H1 (cell line): ENCODE measurements around the gene PDCD2. TPM values are rescaled to one million over a fixed set of nuclear protein-coding genes. Genes with fewer than 3 reads are reported as not detected.

ENCODE experiments used
- CTCF ChIA-PET: fragments of 300-600 bp; sonication (Branson Sonifier 250); formaldehyde crosslinking; loops from one replicate; lab custom pipeline; 2021; ENCODE audit not compliant: partially characterized antibody; lab: Charles Lee
- POLR2A ChIA-PET: fragments of 300-600 bp; sonication (Branson Sonifier 250); formaldehyde crosslinking; loops from one replicate; lab custom pipeline; 2021; ENCODE audit warnings: inconsistent platforms; ENCODE audit not compliant: partially characterized antibody; lab: Charles Lee
- DNase-seq, 2 experiments: peaks; one replicate each; pipeline versions ENCODE4 v3.0.0 to v3.0.0-alpha.2; 2010 to 2022; ENCODE audit warnings: low spot score in 2 of 2, low read depth in 1 of 2, mixed read lengths in 1 of 2
- FAIRE-seq: peaks from 2 replicates; lab custom pipeline; 2011; peaks lifted over from hg19 to GRCh38; lab: Jason Lieb, UNC
- H2AFZ ChIP-seq: 2 replicates; pipeline ENCODE4 v1.8.1; 2012; ENCODE audit warnings: low read length, inconsistent platforms
- H2AK5ac ChIP-seq: 2 replicates; pipeline ENCODE4 v1.6.1; 2013; ENCODE audit warnings: low read depth, low read length
- H2BK120ac ChIP-seq: replicated peaks from 2 replicates; pipeline ENCODE3; 2013; ENCODE audit warnings: low read depth, low read length, inconsistent platforms
- H2BK12ac ChIP-seq: 2 replicates; pipeline ENCODE4 v1.6.1; 2013; ENCODE audit warnings: low read depth, low read length
- H2BK15ac ChIP-seq: 2 replicates; pipeline ENCODE4 v1.6.1; 2013; ENCODE audit warnings: low read length
- H2BK20ac ChIP-seq: 2 replicates; pipeline ENCODE4 v1.6.1; 2013; ENCODE audit warnings: low read length
- H2BK5ac ChIP-seq: 2 replicates; pipeline ENCODE4 v1.6.1; 2013; ENCODE audit warnings: low read depth, low read length
- H3K14ac ChIP-seq: 2 replicates; pipeline ENCODE4 v1.6.1; 2013; ENCODE audit warnings: inconsistent platforms; ENCODE audit not compliant: insufficient read length
- H3K18ac ChIP-seq: 2 replicates; pipeline ENCODE4 v1.6.1; 2013; ENCODE audit warnings: low read length; ENCODE audit errors: extremely low read depth
- H3K23ac ChIP-seq: 2 replicates; pipeline ENCODE4 v1.6.1; 2013; ENCODE audit warnings: inconsistent platforms; ENCODE audit not compliant: insufficient read length
- H3K23me2 ChIP-seq: 2 replicates; pipeline ENCODE4 v1.6.1; 2013; ENCODE audit warnings: low read depth, low read length
- H3K27ac ChIP-seq: 2 replicates; pipeline ENCODE4 v1.6.1; 2011; ENCODE audit warnings: low read depth, low read length, inconsistent platforms
- H3K27me3 ChIP-seq, 4 experiments: replicated peaks in 1 of 4; 1 replicate in 1 of 4; 2 replicates in 3 of 4; pipeline versions ENCODE4 v1.6.1 to v1.8.1; 2011 to 2013; ENCODE audit warnings: low read length in 3 of 4, mild to moderate bottlenecking in 3 of 4, inconsistent platforms in 2 of 4, mixed read lengths in 2 of 4, moderate library complexity in 1 of 4; ENCODE audit not compliant: control insufficient read depth in 3 of 4, insufficient read depth in 3 of 4; ENCODE audit errors: extremely low read depth in 1 of 4
- H3K36me3 ChIP-seq, 4 experiments: 2 replicates each; pipeline versions ENCODE4 v1.6.1 to v1.8.1; 2011 to 2013; ENCODE audit warnings: mild to moderate bottlenecking in 4 of 4, low read length in 3 of 4, moderate library complexity in 2 of 4, control low read depth in 1 of 4, inconsistent platforms in 1 of 4; ENCODE audit not compliant: insufficient read depth in 4 of 4, control insufficient read depth in 2 of 4
- H3K4ac ChIP-seq: replicated peaks from 2 replicates; pipeline ENCODE3; 2013; ENCODE audit warnings: low read length, low read depth, mixed read lengths, inconsistent platforms; ENCODE audit not compliant: insufficient read length
- H3K4me1 ChIP-seq, 4 experiments: replicated peaks in 1 of 4; 1 replicate in 1 of 4; 2 replicates in 3 of 4; pipeline versions ENCODE4 v1.6.1 to v1.8.1; 2011 to 2013; ENCODE audit warnings: low read length in 3 of 4, inconsistent platforms in 2 of 4, mixed read lengths in 1 of 4; ENCODE audit not compliant: insufficient read depth in 4 of 4, control insufficient read depth in 3 of 4
- H3K4me2 ChIP-seq, 2 experiments: 2 replicates each; pipeline versions ENCODE4 v1.6.1 to v1.8.1; 2011 to 2013; ENCODE audit warnings: low read depth in 2 of 2, low read length in 2 of 2, control low read depth in 1 of 2, inconsistent platforms in 1 of 2, mild to moderate bottlenecking in 1 of 2; ENCODE audit not compliant: insufficient read depth in 1 of 2
- H3K4me3 ChIP-seq, 4 experiments: fragments of 200-600, 300-600 bp in 1 of 4; sonication (generic), shearing (Covaris generic), sonication (Bioruptor Twin) in 1 of 4; 2 replicates each; pipeline versions ENCODE4 v1.5.1 to v1.8.1; 2011 to 2016; ENCODE audit warnings: low read length in 4 of 4, low read depth in 3 of 4, control low read depth in 2 of 4, inconsistent platforms in 2 of 4, mild to moderate bottlenecking in 2 of 4, mixed read lengths in 1 of 4, moderate library complexity in 1 of 4; ENCODE audit not compliant: insufficient read depth in 2 of 4; ENCODE audit errors: extremely low read depth in 1 of 4
- H3K56ac ChIP-seq: replicated peaks from 2 replicates; pipeline ENCODE3; 2013; ENCODE audit warnings: low read depth, mild to moderate bottlenecking, mixed read lengths, low read length, inconsistent platforms; ENCODE audit not compliant: insufficient read length
- H3K79me1 ChIP-seq: 2 replicates; pipeline ENCODE4 v1.6.1; 2013; ENCODE audit warnings: low read depth, low read length, control low read depth
- H3K79me2 ChIP-seq, 2 experiments: 2 replicates each; pipeline versions ENCODE4 v1.6.1 to v1.8.1; 2012 to 2013; ENCODE audit warnings: low read length in 2 of 2, mild to moderate bottlenecking in 2 of 2, inconsistent platforms in 1 of 2; ENCODE audit not compliant: insufficient read depth in 2 of 2, control insufficient read depth in 1 of 2
- H3K9ac ChIP-seq, 4 experiments: replicated peaks in 1 of 4; 1 replicate in 1 of 4; 2 replicates in 3 of 4; pipeline versions ENCODE4 v1.6.1 to v1.8.1; 2011 to 2013; ENCODE audit warnings: low read depth in 3 of 4, low read length in 3 of 4, control low read depth in 2 of 4, mild to moderate bottlenecking in 2 of 4, moderate library complexity in 2 of 4, inconsistent platforms in 1 of 4; ENCODE audit errors: extremely low read depth in 1 of 4
- H3K9me3 ChIP-seq, 2 experiments: 2 replicates each; pipeline versions ENCODE4 v1.6.1 to v1.8.1; 2012 to 2013; ENCODE audit warnings: mild to moderate bottlenecking in 2 of 2, moderate library complexity in 2 of 2, control low read depth in 1 of 2, inconsistent platforms in 1 of 2, low read depth in 1 of 2, low read length in 1 of 2, mixed read lengths in 1 of 2; ENCODE audit not compliant: insufficient read depth in 2 of 2
- H4K20me1 ChIP-seq, 2 experiments: replicated peaks in 1 of 2; 2 replicates each; pipeline versions ENCODE3 to v1.8.1; 2011 to 2013; ENCODE audit warnings: inconsistent platforms in 2 of 2, low read length in 2 of 2, mild to moderate bottlenecking in 1 of 2; ENCODE audit not compliant: insufficient read depth in 2 of 2, control insufficient read depth in 1 of 2
- H4K5ac ChIP-seq: 2 replicates; pipeline ENCODE4 v1.6.1; 2013; ENCODE audit warnings: low read length, low read depth, mixed read lengths, inconsistent platforms; ENCODE audit not compliant: insufficient read length
- H4K8ac ChIP-seq: 2 replicates; pipeline ENCODE4 v1.8.0; 2013; ENCODE audit warnings: mild to moderate bottlenecking, moderate library complexity, low read length, inconsistent platforms; ENCODE audit not compliant: insufficient read depth; ENCODE audit errors: extremely low read depth
- H4K91ac ChIP-seq: replicated peaks from 2 replicates; pipeline ENCODE3; 2013; ENCODE audit warnings: low read length, mixed read lengths, inconsistent platforms; ENCODE audit not compliant: insufficient read length
- ATF2 ChIP-seq: IDR thresholded peaks from 2 replicates; pipeline ENCODE4 v1.6.1; 2012; ENCODE audit warnings: low read length, inconsistent platforms
- ATF3 ChIP-seq: IDR thresholded peaks from 2 replicates; pipeline ENCODE4 v1.6.1; 2011; ENCODE audit warnings: low read depth, mild to moderate bottlenecking, low read length; ENCODE audit not compliant: insufficient read depth
- BCL11A ChIP-seq, 2 experiments: IDR thresholded peaks; one replicate each; pipeline ENCODE4 v1.6.1; 2011; ENCODE audit warnings: low read depth in 2 of 2, low read length in 2 of 2, mild to moderate bottlenecking in 2 of 2
- BRCA1 ChIP-seq: IDR thresholded peaks from 2 replicates; pipeline ENCODE4 v1.6.1; 2012; ENCODE audit warnings: low read depth, low read length, improper control_type of control experiment
- CTBP2 ChIP-seq: IDR thresholded peaks from 2 replicates; pipeline ENCODE4 v1.7.0; 2011; ENCODE audit warnings: borderline replicate concordance, mild to moderate bottlenecking, moderate library complexity, mixed read lengths, low read length; ENCODE audit not compliant: insufficient read depth, insufficient read length
- MAFK ChIP-seq: IDR thresholded peaks from 2 replicates; pipeline ENCODE4 v1.6.1; 2012; ENCODE audit warnings: low read depth, mild to moderate bottlenecking, improper control_type of control experiment, low read length
- RAD21 ChIP-seq, 2 experiments: IDR thresholded peaks in 1 of 2; conservative IDR thresholded peaks in 1 of 2; 2 replicates each; pipeline ENCODE4 v1.6.1; 2011; ENCODE audit warnings: low read depth in 2 of 2, low read length in 2 of 2, improper control_type of control experiment in 1 of 2, inconsistent platforms in 1 of 2, mild to moderate bottlenecking in 1 of 2, moderate library complexity in 1 of 2
- RBBP5 ChIP-seq: IDR thresholded peaks from 2 replicates; pipeline ENCODE4 v1.7.1; 2012; ENCODE audit warnings: low read depth, mild to moderate bottlenecking, inconsistent platforms, low read length, moderate library complexity, borderline replicate concordance
- RXRA ChIP-seq: IDR thresholded peaks from 2 replicates; pipeline ENCODE4 v1.6.1; 2011; ENCODE audit warnings: low read depth, mild to moderate bottlenecking, low read length, moderate library complexity; ENCODE audit not compliant: insufficient read depth
- SIRT6 ChIP-seq: IDR thresholded peaks from one replicate; pipeline ENCODE4 v1.7.1; 2012; ENCODE audit warnings: low read length, inconsistent platforms
- TBP ChIP-seq: IDR thresholded peaks from 2 replicates; pipeline ENCODE4 v1.6.1; 2011; ENCODE audit warnings: low read depth, low read length, improper control_type of control experiment
- WGBS, 2 experiments: shearing (Covaris generic) in 1 of 2; methylation state at CpG; one replicate each; pipeline versions ENCODE4 v1.1.6 to v1.1.7; 2013 to 2015; ENCODE audit warnings: low lambda C conversion rate in 2 of 2, mixed read lengths in 2 of 2, inconsistent platforms in 1 of 2, low coverage in 1 of 2, missing lambda C conversion rate in 1 of 2; ENCODE audit not compliant: insufficient replicate concordance in 2 of 2, insufficient coverage in 1 of 2, insufficient read length in 1 of 2; ENCODE audit errors: extremely low coverage in 1 of 2, missing lambda C conversion rate in 1 of 2; 5-methylcytosine and 5-hydroxymethylcytosine counted together
- polyA plus RNA-seq, 7 experiments: library from polyadenylated mRNA; depleted of rRNA in 3 of 7; stranded (reverse) in 5 of 7; unstranded in 2 of 7; fragments of >200 nt in 5 of 7; fragments of 200-250 nt in 2 of 7; gene quantifications; 1 replicate in 5 of 7; 2 replicates in 1 of 7; 4 replicates in 1 of 7; pipeline versions ENCODE4 v1.2.1 to v1.2.3, GENCODE V29; 2011 to 2013; ENCODE audit warnings: missing spikeins in 2 of 7, mixed read lengths in 2 of 7
- total RNA-seq: library from RNA; stranded (reverse); fragmentation: NEBNext Ultra II Directional; extraction: Animal tissue kit (Norgen Biotek cat#: 25700); gene quantifications from 2 replicates; pipeline ENCODE4 v1.2.1, GENCODE V29; 2021

Gene PDCD2
- total and polyA plus RNA-seq, 2 of the 8 experiments (the other 6 are each of a cell fraction or from before 2014, with no cell fraction given) = 74.1 to 116 TPM

DNA sequence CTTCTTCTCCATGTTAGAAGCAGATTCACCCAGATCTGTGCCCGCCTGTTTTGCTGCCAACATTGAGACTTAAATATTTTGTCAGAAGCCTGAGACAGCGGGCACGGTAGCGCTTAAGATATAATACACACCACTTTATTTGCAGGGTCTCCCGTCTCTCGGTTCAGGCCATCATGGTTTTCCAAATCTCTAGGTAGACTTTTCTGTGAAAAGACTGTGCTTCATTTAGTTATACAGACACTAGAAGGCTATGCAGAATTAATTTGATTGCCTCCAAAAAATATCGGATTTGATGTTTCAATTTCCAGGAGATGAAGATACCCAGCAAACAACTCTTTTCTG, 29.7 kb downstream of the PDCD2 start:
- Histone ChIP-seq H3K27ac (peak overlapping the region; percentile 65), H3K27me3 (no peaks in the 10 kb centered on the region), H2BK15ac (no peak overlapping the region), H3K4ac (no peak overlapping the region), H2BK120ac (no peak overlapping the region), H3K4me2 (peak overlapping the region; percentile 82 to 94), H3K79me2 (peaks cover 35 to 76% of the 10 kb centered on the region in 2 experiments), H3K9me3 (no peaks in the 10 kb centered on the region), H3K18ac (no peak overlapping the region), H3K4me1 (peaks cover 0 to 3% (median 0%) of the 10 kb centered on the region in 4 experiments; a peak in 3 of 7 replicates), H3K9ac (peak overlapping the region; percentile 76 to 88 (median 87)), H4K8ac (peak overlapping the region; percentile 96; the same call in 1 of the 2 replicates), H3K14ac (no peak overlapping the region), H4K5ac (no peak overlapping the region), H3K36me3 (peaks cover under 1 to 8% (median 4%) of the 10 kb centered on the region in 4 experiments; a peak in 6 of 8 replicates), H3K56ac (peak overlapping the region; percentile 49), H2AFZ (no peak overlapping the region), H2BK12ac (no peak overlapping the region), H3K23ac (no peak overlapping the region), H3K4me3 (peak overlapping the region; percentile 98 to 99 (median 99)), H3K23me2 (peaks cover 5% of the 10 kb centered on the region), H3K79me1 (peaks cover 4% of the 10 kb centered on the region), H4K20me1 (peaks cover 0 to 5% of the 10 kb centered on the region in 2 experiments), H2BK5ac (0 out of 2 replicates have a peak overlapping the region, but pooled peaks have one; percentile 92), H2AK5ac (no peak overlapping the region), H4K91ac (peak overlapping the region; percentile 70), H2BK20ac (no peak overlapping the region)
- WGBS, 2 experiments = 5% methylated on average over 7 of the region's 7 CpGs; no CpG with 5 or more reads in 1 of the 2 experiments
- no peak for DNase-seq
- CTCF ChIA-PET = no interaction called here
- FAIRE-seq = no peak
- POLR2A ChIA-PET = interaction anchor here (0.7 to 5.8 kb wide), 4 partner anchors 13 to 30 kb away, joined by 3 to 37 read pairs (median 4); partner anchors contain the start of gene PDCD2
- TF ChIP-seq MAFK = no peak
- no peak for TF ChIP-seq RAD21 (IDR thresholded peaks at IDR 0.05 in 1 of 2, conservative IDR thresholded peaks at IDR 0.05 in 1 of 2; ENCODE audit: low read depth in 2 of 2, low read length in 2 of 2)
- no peak for TF ChIP-seq RXRA
- TF ChIP-seq ATF2 = no peak
- TF ChIP-seq SIRT6 = no peak
- no peak for TF ChIP-seq TBP
- TF ChIP-seq CTBP2 = no peak
- no peak for TF ChIP-seq ATF3
- no peak for TF ChIP-seq RBBP5
- no peak for TF ChIP-seq BRCA1
- TF ChIP-seq BCL11A (IDR thresholded peaks at IDR 0.05; ENCODE audit: low read depth in 2 of 2, low read length in 2 of 2) = no peak
